Gastrocnemius medialis (tissue), 4 donors: ENCODE results near the gene KIF1A. TPM values are rescaled to one million over a fixed set of nuclear protein-coding genes. Genes with fewer than 3 reads are reported as not detected.

ENCODE experiments used
- ATAC-seq, 2 donors: fragments of 150-250 bp; one replicate each; pipeline ENCODE4 v1.9.1; 2016
- DNase-seq, 2 donors: peaks; one replicate each; pipeline ENCODE4 v3.0.0-alpha.2; 2019
- H3K27ac ChIP-seq, 4 donors: fragments of 200-600 bp; sonication (generic); 1 replicate in 1 of 4; 2 replicates in 3 of 4; pipeline ENCODE4 v1.5.1; 2016 to 2018; ENCODE audit warnings: mild to moderate bottlenecking in 2 of 4, moderate library complexity in 1 of 4
- H3K27me3 ChIP-seq, 3 donors: fragments of 200-600 bp; sonication (generic) in 2 of 3; 1 replicate in 1 of 3; 2 replicates in 2 of 3; pipeline versions ENCODE4 v1.5.1 to v1.6.0; 2016 to 2019; ENCODE audit warnings: mild to moderate bottlenecking in 1 of 3, moderate library complexity in 1 of 3
- H3K36me3 ChIP-seq, 2 donors: fragments of 200-600 bp; sonication (generic) in 1 of 2; one replicate each; pipeline ENCODE4 v1.5.1; 2017 to 2018
- H3K4me1 ChIP-seq, 2 donors: fragments of 200-600 bp; sonication (generic) in 1 of 2; one replicate each; pipeline ENCODE4 v1.5.1; 2016 to 2017; ENCODE audit warnings: mild to moderate bottlenecking in 2 of 2
- H3K4me3 ChIP-seq, 4 donors: fragments of 200-600 bp; sonication (generic) in 3 of 4; 1 replicate in 1 of 4; 2 replicates in 3 of 4; pipeline ENCODE4 v1.5.1; 2016 to 2019; ENCODE audit warnings: mild to moderate bottlenecking in 2 of 4
- H3K9me3 ChIP-seq, 3 donors: fragments of 200-600 bp; sonication (generic) in 2 of 3; 1 replicate in 1 of 3; 2 replicates in 2 of 3; pipeline ENCODE4 v1.5.1; 2016 to 2019
- POLR2A ChIP-seq, 2 donors: fragments of 450-650 bp; IDR thresholded peaks; one replicate each; pipeline ENCODE4 v1.6.1; 2017; ENCODE audit warnings: antibody characterized with exemption in 2 of 2, mild to moderate bottlenecking in 2 of 2, moderate library complexity in 2 of 2
- in situ Hi-C, 4 donors: fragments of 200-750 bp; cut with MboI; loops; one replicate each; pipeline versions ENCODE4 v1.15.0 to v1.8.0; 2017; ENCODE audit warnings: low sequenced_read_pairs in 4 of 4
- intact Hi-C: fragments of 100-400 bp; cut with DNase I; formaldehyde crosslinking; loops from one replicate; pipeline ENCODE4 v1.15.1; 2023; ENCODE audit warnings: low total_unique reads
- total RNA-seq, 4 donors: library from RNA; depleted of rRNA; stranded (reverse); fragments of >200 nt; gene quantifications; one replicate each; pipeline versions ENCODE4 v1.1.0 to v1.2.3, GENCODE V29; 2016
- TF ChIP-seq, protein P1 (sequence below), 5 experiments: fragments of 450-650 bp in 3 of 5; fragments of 200-600 bp in 2 of 5; sonication (generic) in 2 of 5; IDR thresholded peaks in 4 of 5; conservative IDR thresholded peaks in 1 of 5; 1 replicate in 4 of 5; 2 replicates in 1 of 5; pipeline ENCODE4 v1.5.1; 2016 to 2019; ENCODE audit warnings: antibody characterized with exemption in 5 of 5, mild to moderate bottlenecking in 3 of 5, moderate library complexity in 3 of 5

Gene KIF1A
- total RNA-seq, 4 donors from 2014 or later, result 0.05 to 0.33 (median 0.09) TPM; not detected in 1

DNA sequence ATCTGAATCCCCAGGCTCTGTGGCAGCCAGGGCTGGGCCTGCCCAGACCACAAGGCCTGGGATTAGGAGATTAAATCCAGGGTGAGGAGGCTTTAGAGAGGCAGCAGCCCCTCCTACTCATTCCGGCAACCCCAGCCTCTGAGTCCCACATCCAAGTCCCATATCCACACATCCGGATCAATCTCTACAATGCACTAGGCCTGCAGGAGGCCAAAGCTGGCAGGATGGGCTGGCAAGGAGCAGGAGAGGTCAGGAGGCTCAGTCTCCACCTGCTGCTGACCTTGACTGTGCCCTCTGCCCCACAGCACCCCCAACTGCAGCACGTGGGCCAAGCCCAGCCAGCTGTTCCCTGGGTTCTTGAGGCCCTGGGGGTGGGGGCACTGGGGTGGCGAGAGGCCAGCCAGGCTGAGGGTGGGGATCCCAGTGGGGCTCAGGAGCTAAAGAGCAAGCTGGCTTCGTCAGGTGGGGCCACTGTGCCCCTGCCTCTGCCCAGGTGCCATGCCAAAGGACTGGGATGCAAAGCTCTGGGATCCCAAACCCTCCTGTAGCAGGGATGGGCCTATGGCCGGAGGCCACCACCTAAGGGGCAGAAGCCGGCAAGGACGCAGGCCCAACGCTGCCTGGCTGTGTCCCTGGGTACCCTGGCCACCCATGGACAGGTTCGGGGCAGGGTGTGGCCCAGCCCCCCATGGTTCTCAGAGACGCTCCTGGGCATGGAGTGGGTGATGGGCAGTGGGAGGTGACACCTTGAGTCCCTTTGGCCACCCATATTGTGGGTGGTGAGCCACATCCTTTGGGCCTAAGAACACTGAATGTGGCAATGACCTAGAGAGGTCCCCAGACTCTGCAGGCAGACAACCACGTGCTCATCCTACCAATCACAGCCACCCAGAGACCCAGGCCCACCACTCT is 3.2 kb downstream of the KIF1A start:
- ATAC-seq (no peak), DNase-seq (no peak)
- in situ Hi-C loops (no loop called here), intact Hi-C loops (no loop called here)
- Histone ChIP-seq H3K4me3 (no peak overlapping the region), H3K36me3 (no peaks in the 10 kb centered on the region), H3K27ac (no peak overlapping the region), H3K4me1 (peaks cover 0 to 5% of the 10 kb centered on the region in 2 donors), H3K9me3 (no peaks in the 10 kb centered on the region), H3K27me3 (peaks cover 22 to 40% (median 34%) of the 10 kb centered on the region in 3 donors)
- TF ChIP-seq, protein P1, sequence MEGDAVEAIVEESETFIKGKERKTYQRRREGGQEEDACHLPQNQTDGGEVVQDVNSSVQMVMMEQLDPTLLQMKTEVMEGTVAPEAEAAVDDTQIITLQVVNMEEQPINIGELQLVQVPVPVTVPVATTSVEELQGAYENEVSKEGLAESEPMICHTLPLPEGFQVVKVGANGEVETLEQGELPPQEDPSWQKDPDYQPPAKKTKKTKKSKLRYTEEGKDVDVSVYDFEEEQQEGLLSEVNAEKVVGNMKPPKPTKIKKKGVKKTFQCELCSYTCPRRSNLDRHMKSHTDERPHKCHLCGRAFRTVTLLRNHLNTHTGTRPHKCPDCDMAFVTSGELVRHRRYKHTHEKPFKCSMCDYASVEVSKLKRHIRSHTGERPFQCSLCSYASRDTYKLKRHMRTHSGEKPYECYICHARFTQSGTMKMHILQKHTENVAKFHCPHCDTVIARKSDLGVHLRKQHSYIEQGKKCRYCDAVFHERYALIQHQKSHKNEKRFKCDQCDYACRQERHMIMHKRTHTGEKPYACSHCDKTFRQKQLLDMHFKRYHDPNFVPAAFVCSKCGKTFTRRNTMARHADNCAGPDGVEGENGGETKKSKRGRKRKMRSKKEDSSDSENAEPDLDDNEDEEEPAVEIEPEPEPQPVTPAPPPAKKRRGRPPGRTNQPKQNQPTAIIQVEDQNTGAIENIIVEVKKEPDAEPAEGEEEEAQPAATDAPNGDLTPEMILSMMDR (IDR thresholded peaks at IDR 0.05 in 4 of 5, conservative IDR thresholded peaks at IDR 0.05 in 1 of 5), result no peak
- TF ChIP-seq POLR2A (IDR thresholded peaks at IDR 0.05), result no peak

DNA sequence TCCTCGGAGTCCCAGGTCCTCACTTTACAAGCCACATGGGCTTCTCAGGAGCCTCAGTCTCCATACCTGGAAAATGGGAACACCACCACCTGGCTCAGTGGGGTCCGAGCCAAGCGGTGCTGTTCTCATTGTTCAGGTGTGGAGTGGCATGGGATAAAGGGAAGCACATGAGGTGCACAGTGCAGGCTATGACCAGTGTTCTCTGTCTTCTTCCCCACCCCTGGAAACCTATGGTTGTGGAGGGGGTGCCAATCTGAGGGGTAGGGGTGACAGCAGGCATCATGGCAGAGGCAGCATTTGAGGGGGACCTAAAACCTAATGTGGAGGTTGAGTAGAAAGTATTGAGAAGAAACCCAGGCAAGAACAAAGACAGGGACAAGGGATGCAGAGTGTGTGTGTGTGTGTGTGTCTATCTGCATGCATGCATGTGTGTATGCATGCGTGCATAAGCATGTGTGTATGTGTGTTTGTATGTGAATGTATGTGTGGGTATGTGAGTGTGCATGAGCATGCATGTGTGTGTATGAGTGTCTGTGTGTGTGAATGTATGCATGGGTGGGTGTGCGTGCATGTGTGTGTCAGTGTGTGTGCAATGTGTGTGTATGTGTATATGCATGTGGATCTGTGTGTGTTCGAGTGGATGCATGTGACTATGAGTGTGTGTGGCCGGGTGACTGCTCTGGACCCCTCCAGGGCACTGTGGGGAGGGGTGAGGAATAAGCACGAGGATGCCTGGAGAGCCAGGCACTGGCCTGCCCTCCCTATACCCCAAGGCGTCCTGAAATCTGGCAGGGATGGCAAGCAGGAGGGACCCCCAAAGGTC is 4.0 kb downstream of the KIF1A start:
- in situ Hi-C loops (no loop called here), intact Hi-C loops (no loop called here)

DNA sequence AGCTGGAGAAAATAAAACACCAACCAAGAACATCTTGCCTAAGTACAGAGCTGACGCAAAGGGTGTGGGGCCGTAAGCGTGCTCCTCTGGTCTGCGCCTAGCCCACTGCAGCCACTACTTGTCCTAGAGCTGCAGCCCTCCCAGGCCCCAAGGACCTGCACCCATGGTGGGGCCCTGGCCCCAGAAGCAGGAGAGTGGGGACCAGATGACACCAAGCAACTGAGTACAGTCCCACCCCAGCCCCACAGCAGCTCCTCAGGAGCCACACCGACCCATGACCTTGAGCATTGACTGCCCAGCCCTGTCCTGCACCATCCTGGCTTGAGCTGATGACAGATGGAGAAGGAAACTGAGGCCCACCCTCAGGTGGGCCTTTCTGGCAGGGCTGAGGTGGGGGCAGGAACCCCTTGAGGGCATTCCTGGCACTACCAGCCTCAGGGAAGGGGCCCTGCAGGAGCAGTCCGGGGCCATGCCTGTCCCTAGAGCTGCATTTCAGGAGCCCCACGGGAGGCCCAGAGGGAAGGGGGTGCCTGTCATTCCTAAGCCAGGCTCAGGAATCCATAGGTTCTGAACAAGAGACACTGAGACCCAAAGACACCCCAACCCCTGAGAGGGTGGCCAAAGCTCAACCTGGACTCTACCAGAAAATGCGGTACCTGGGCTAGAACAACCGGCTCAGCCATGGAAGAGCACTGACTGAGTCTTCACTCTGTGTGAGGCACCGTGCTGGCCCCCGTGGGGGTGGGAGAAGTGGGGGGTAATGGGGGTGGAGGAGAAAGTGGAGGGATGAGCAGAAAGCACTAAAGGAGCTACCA is 4.9 kb downstream of the KIF1A start:
- no peaks in the 10 kb centered on the region for H3K9me3 ChIP-seq
- no peak overlapping the region for H3K27ac ChIP-seq
- H3K4me3 ChIP-seq, result no peak overlapping the region
- no peak for TF ChIP-seq POLR2A (IDR thresholded peaks at IDR 0.05)
- TF ChIP-seq, protein P1 (IDR thresholded peaks at IDR 0.05 in 4 of 5, conservative IDR thresholded peaks at IDR 0.05 in 1 of 5), result no peak
- ATAC-seq (no peak), DNase-seq (no peak)
- peaks cover 10 to 25% (median 18%) of the 10 kb centered on the region in 3 donors for H3K27me3 ChIP-seq
- intact Hi-C loops (no loop called here), in situ Hi-C loops (no loop called here)
- H3K36me3 ChIP-seq, result no peaks in the 10 kb centered on the region
- H3K4me1 ChIP-seq, result peaks cover 0 to 5% of the 10 kb centered on the region in 2 donors

More for the DNA sequence above, 4.0 kb downstream of the KIF1A start:
- Histone ChIP-seq H3K4me1 (peaks cover 0 to 5% of the 10 kb centered on the region in 2 donors), H3K27me3 (peaks cover 14 to 32% (median 25%) of the 10 kb centered on the region in 3 donors), H3K9me3 (no peaks in the 10 kb centered on the region), H3K27ac (no peak overlapping the region), H3K36me3 (no peaks in the 10 kb centered on the region), H3K4me3 (no peak overlapping the region)
- TF ChIP-seq, protein P1 (IDR thresholded peaks at IDR 0.05 in 4 of 5, conservative IDR thresholded peaks at IDR 0.05 in 1 of 5), result no peak
- TF ChIP-seq POLR2A (IDR thresholded peaks at IDR 0.05), result no peak
- ATAC-seq, result no peak
- DNase-seq, result no peak

DNA sequence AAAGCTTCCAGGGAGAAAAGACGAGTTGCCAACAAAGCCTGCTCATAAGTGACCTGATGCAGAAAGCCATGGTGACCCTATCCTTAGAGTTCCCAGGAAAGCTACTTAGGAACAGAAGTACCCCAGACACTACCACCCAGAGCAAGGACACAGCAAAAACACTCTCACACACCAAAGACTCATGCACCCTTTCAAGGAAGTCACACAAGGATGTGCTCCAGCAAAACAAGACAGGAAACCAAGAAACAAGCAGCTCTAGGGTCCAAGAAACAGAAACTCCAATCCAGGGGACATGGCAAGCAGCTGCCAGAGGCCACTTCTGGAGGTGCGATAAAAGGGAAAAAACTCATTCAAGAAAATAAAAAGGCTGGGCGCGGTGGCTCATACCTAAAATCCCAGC is 5.7 kb downstream of the KIF1A start:
- ATAC-seq, result no peak
- intact Hi-C loops (no loop called here), in situ Hi-C loops (no loop called here)
- no peak for TF ChIP-seq POLR2A (IDR thresholded peaks at IDR 0.05)
- Histone ChIP-seq H3K27me3 (peaks cover 7 to 19% (median 13%) of the 10 kb centered on the region in 3 donors), H3K4me1 (peaks cover 0 to 5% of the 10 kb centered on the region in 2 donors), H3K27ac (no peak overlapping the region), H3K4me3 (no peak overlapping the region), H3K36me3 (no peaks in the 10 kb centered on the region), H3K9me3 (no peaks in the 10 kb centered on the region)
- DNase-seq, result no peak
